Heart right ventricle (tissue), 16 donors: ENCODE measurements around the gene FCER1G. TPM values are rescaled to one million over a fixed set of nuclear protein-coding genes. Genes with fewer than 3 reads are reported as not detected.

Experiments
- ATAC-seq, 8 donors: fragments of 200-7000 bp; cut with Tn5 transposase; one replicate each; pipeline ENCODE4 v1.9.1; 2020; ENCODE audit warnings: mild to moderate bottlenecking in 8 of 8, moderate library complexity in 8 of 8, moderate number of reproducible peaks in 1 of 8
- DNase-seq, 2 donors: peaks; one replicate each; pipeline ENCODE4 v3.0.0-alpha.2; 2020
- H3K27ac ChIP-seq, 10 donors: fragments of 200-600 bp; sonication (generic) in 2 of 10; one replicate each; pipeline versions ENCODE4 v1.5.0 to v1.8.0; 2020 to 2022; ENCODE audit warnings: mild to moderate bottlenecking in 3 of 10
- H3K27me3 ChIP-seq, 7 donors: fragments of 200-600 bp; one replicate each; pipeline ENCODE4 v1.8.0; 2021 to 2022; ENCODE audit warnings: mild to moderate bottlenecking in 2 of 7
- H3K36me3 ChIP-seq, 9 donors: fragments of 200-600 bp; sonication (generic) in 1 of 9; one replicate each; pipeline versions ENCODE4 v1.5.0 to v1.8.0; 2020 to 2022; ENCODE audit warnings: mild to moderate bottlenecking in 2 of 9
- H3K4me1 ChIP-seq, 9 donors: fragments of 200-600 bp; sonication (generic) in 1 of 9; one replicate each; pipeline versions ENCODE4 v1.5.0 to v1.8.0; 2020 to 2022; ENCODE audit warnings: mild to moderate bottlenecking in 4 of 9
- H3K4me3 ChIP-seq, 10 donors: fragments of 200-600 bp; sonication (generic) in 2 of 10; one replicate each; pipeline versions ENCODE4 v1.5.0 to v1.8.0; 2020 to 2022; ENCODE audit warnings: mild to moderate bottlenecking in 7 of 10, moderate library complexity in 2 of 10
- H3K9me3 ChIP-seq, 11 donors: fragments of 200-600 bp in 10 of 11; sonication (generic) in 2 of 11; one replicate each; pipeline versions ENCODE4 v1.5.0 to v1.8.0; 2013 to 2022; ENCODE audit warnings: mild to moderate bottlenecking in 2 of 11, control low read depth in 1 of 11, moderate library complexity in 1 of 11
- CTCF ChIP-seq, 9 donors: fragments of 200-600 bp; sonication (generic) in 2 of 9; IDR thresholded peaks; one replicate each; pipeline versions ENCODE4 v1.5.0 to v1.8.0; 2021 to 2022; ENCODE audit warnings: antibody characterized with exemption in 9 of 9, mild to moderate bottlenecking in 5 of 9, moderate library complexity in 1 of 9
- WGBS, 2 donors: extraction: QIAGEN DNeasy Blood & Tissue Kit; methylation state at CpG; one replicate each; pipeline ENCODE4 v1.1.7; 2013; ENCODE audit warnings: inconsistent platforms in 1 of 2; 5-methylcytosine and 5-hydroxymethylcytosine counted together
- intact Hi-C, 10 donors: fragments of 100-400 bp; cut with DNase I; formaldehyde crosslinking; loops; one replicate each; pipeline versions ENCODE4 v1.11.1 to v1.14.2; 2022
- polyA plus RNA-seq, 2 donors: library from polyadenylated mRNA; stranded (reverse); fragments of 200-250 nt; gene quantifications; one replicate each; pipeline ENCODE4 v1.2.3, GENCODE V29; 2013
- total RNA-seq, 10 donors: library from RNA; stranded (reverse); fragmentation: NEBNext Ultra II Directional in 3 of 10; extraction: Animal tissue kit (Norgen Biotek cat#: 25700) in 3 of 10; gene quantifications; one replicate each; pipeline versions ENCODE4 v1.2.1 to v1.2.4, GENCODE V29; 2021 to 2023
- donor health status: Arrhythmogenic right ventricular cardiomyopathy.
- donor health status: ischemic (EF 13 %, LVEDD 7.1; RV severe dilation, severe dysfunction).
- donor health status: healthy with polysubstance abuse.
- donor health status: DM: no; HTN: yes; CAD: no.
- donor health status: DM: no; HTN: no; CAD: no.
- donor health status: ischemic (EF 25% LVEDD 6.9; RV normal size, moderate dysfunction).
- donor health status: ischemic (EF 25% LVEDD 5.7; RV mildly dilated, moderate dysfunction).
- donor health status: healthy.
- donor health status: DM: yes; HTN: yes; CAD: no.
- donor health status: Ischemic cardiomyopathy.
- donor health status: ischemic (EF 35%, LVEDD 5.7; RV mildly dilated, moderate dysfunction).
- donor health status: nonischemic (EF 11% LVEDD 7.7; RV severe dilation, severe dysfunction).
- donor health status: DM: yes; HTN: yes; CAD: no.
- donor health status: PGD.
- donor health status: ischemic (EF 29% LVEDD 5.4; RV normal size, mild dysfunction).
- donor health status: nonischemic (EF 23%, LVEDD 6.1; RV moderate dilation, normal function).

The FCER1G gene
- total and polyA plus RNA-seq, 12 donors: 2.0 to 65.8 (median 11.5) TPM

- 34 to 39% methylated on average over 11 of the region's 11 CpGs for WGBS, 2 donors
- peak; percentile 52 to 78 (median 68) for ATAC-seq
- intact Hi-C loops: loop anchor here in 5 of 10 donors (2.0 to 5.0 kb wide), 3 partner anchors 17 to 172 kb away; no protein-coding TSS in a partner anchor
- H3K27me3 ChIP-seq: no peaks in the 10 kb centered on the region
- H3K4me3 ChIP-seq: no peak overlapping the region
- peak; percentile 76 to 88 (median 86) for TF ChIP-seq CTCF (IDR thresholded peaks at IDR 0.05)
- H3K27ac ChIP-seq: peak overlapping the region in 4 of 10 donors; percentile 86 to 100 (median 98)
- H3K4me1 ChIP-seq: peaks cover 6 to 72% (median 45%) of the 10 kb centered on the region in 9 donors
- no peaks in the 10 kb centered on the region for H3K9me3 ChIP-seq
- peak; percentile 68 to 83 for DNase-seq
- H3K36me3 ChIP-seq: peaks cover 0 to 100% (median 75%) of the 10 kb centered on the region in 9 donors
Measured at GRCh38 chr1:161209790-161210409, 5.2 kb upstream of the FCER1G start.

DNA sequence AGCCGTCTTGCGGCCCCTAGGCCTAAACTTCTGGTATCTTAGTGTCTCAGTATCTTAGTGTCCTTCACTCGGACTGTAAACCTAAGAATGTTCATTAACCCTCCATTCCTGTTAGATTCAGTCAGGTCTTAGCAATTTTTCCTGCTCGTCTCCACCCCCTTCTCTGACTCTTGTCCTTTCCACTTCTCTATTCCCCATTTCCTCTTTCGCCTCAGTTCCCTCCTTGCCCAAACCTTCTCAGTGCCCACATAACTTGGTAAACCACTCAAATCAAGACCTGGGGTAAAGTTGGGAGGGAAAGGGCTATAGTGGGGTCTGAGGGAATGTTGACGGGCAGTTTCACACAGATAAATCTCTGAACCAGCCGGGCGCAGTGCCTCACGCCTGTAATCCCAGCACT, 726 bp upstream of the FCER1G start:
- peaks cover 0 to 65% (median 11%) of the 10 kb centered on the region in 9 donors for H3K4me1 ChIP-seq
- DNase-seq (no peak), ATAC-seq (peak in 3 of 8 donors; percentile 15 to 39 (median 19))
- peak overlapping the region in 2 of 10 donors; percentile 32 to 62 for H3K4me3 ChIP-seq
- intact Hi-C loops: loop anchor here in 2 of 10 donors (5.0 kb wide), 2 partner anchors 163 to 168 kb away; no protein-coding TSS in a partner anchor
- H3K27me3 ChIP-seq: no peaks in the 10 kb centered on the region
- peak overlapping the region in 7 of 10 donors; percentile 41 to 95 (median 53) for H3K27ac ChIP-seq
- no peak for TF ChIP-seq CTCF (IDR thresholded peaks at IDR 0.05)
- 91 to 92% methylated on average over 9 of the region's 9 CpGs for WGBS, 2 donors
- peaks cover 0 to 77% (median 51%) of the 10 kb centered on the region in 9 donors for H3K36me3 ChIP-seq
- H3K9me3 ChIP-seq: no peaks in the 10 kb centered on the region

GRCh38 chr1:161216945-161217712, 2.0 kb downstream of the FCER1G start:
- H3K4me3 ChIP-seq: peak overlapping the region in 6 of 10 donors; percentile 16 to 62 (median 24)
- intact Hi-C loops: no loop called here

More at GRCh38 chr1:161216945-161217712, 2.0 kb downstream of the FCER1G start:
- DNase-seq (no peak), ATAC-seq (peak in 6 of 8 donors; percentile 29 to 82 (median 38))
- peaks cover 0 to 57% (median 25%) of the 10 kb centered on the region in 9 donors for H3K36me3 ChIP-seq
- 36% methylated on average over 7 of the region's 7 CpGs for WGBS, 2 donors
- no peak for TF ChIP-seq CTCF (IDR thresholded peaks at IDR 0.05)
- H3K4me1 ChIP-seq: peaks cover 0 to 48% (median 4%) of the 10 kb centered on the region in 9 donors
- no peaks in the 10 kb centered on the region for H3K9me3 ChIP-seq
- peak overlapping the region in 9 of 10 donors; percentile 13 to 95 (median 69) for H3K27ac ChIP-seq
- no peaks in the 10 kb centered on the region for H3K27me3 ChIP-seq
